ENCODE data around the gene RC3H1. TPM values are rescaled to one million over a fixed set of nuclear protein-coding genes. Genes with fewer than 3 reads are reported as not detected.

The RC3H1 gene
- total and polyA plus RNA-seq, 2 of the 8 experiments (the other 6 are each of a cell fraction or from before 2014, with no cell fraction given) = 7.4 to 32.2 TPM

DNA sequence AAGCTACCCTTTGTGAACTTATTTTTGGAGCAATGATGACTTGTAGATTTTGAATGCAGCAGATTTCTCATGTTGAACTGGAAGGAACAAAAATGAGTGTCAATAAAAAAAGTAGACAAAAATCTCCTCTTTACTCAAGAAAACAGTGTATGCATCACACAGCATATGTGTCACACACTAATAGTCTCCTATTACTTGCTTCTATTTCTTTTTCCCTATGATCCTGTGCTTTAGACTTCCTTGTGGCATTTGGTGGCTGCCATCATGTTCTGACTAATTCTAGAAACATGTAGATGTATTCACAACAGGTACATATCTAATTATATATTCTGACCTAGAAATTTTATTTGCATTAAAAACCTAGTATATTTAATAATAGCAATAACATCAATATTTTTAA lies 14.3 kb downstream of the RC3H1 start:
- Histone ChIP-seq H3K14ac (ENCODE audit: insufficient read length) (no peak overlapping the region), H3K27ac (ENCODE audit: low read depth, low read length) (no peak overlapping the region), H2BK20ac (ENCODE audit: low read length) (no peak overlapping the region), H3K36me3 (ENCODE audit: control insufficient read depth in 2 of 4, insufficient read depth in 4 of 4, low read length in 3 of 4) (no peaks in the 10 kb centered on the region; a peak in 1 of 8 replicates), H4K8ac (ENCODE audit: extremely low read depth, insufficient read depth, low read length) (no peak overlapping the region), H2BK15ac (ENCODE audit: low read length) (no peak overlapping the region), H3K79me2 (ENCODE audit: control insufficient read depth in 1 of 2, insufficient read depth in 2 of 2, low read length in 2 of 2) (peaks cover 3 to 81% of the 10 kb centered on the region in 2 experiments; a peak in 3 of 4 replicates), H3K9ac (replicated peaks in 1 of 4; ENCODE audit: extremely low read depth in 1 of 4, low read depth in 3 of 4, low read length in 3 of 4) (no peak overlapping the region), H3K23me2 (ENCODE audit: low read depth, low read length) (peaks cover 2% of the 10 kb centered on the region; the same call in 1 of the 2 replicates), H2BK5ac (ENCODE audit: low read depth, low read length) (no peak overlapping the region), H3K4me3 (ENCODE audit: extremely low read depth in 1 of 4, insufficient read depth in 2 of 4, low read depth in 3 of 4, low read length in 4 of 4) (no peak overlapping the region), H3K27me3 (replicated peaks in 1 of 4; ENCODE audit: control insufficient read depth in 3 of 4, extremely low read depth in 1 of 4, insufficient read depth in 3 of 4, low read length in 3 of 4) (no peaks in the 10 kb centered on the region), H2AK5ac (ENCODE audit: low read depth, low read length) (no peak overlapping the region), H4K5ac (ENCODE audit: insufficient read length, low read depth, low read length) (no peak overlapping the region), H2AFZ (ENCODE audit: low read length) (no peak overlapping the region), H3K4me2 (ENCODE audit: insufficient read depth in 1 of 2, low read depth in 2 of 2, low read length in 2 of 2) (no peak overlapping the region), H4K91ac (replicated peaks; ENCODE audit: insufficient read length, low read length) (no peak overlapping the region), H4K20me1 (replicated peaks in 1 of 2; ENCODE audit: control insufficient read depth in 1 of 2, insufficient read depth in 2 of 2, low read length in 2 of 2) (peaks cover 3 to 5% of the 10 kb centered on the region in 2 experiments), H2BK12ac (ENCODE audit: low read depth, low read length) (no peak overlapping the region), H3K9me3 (ENCODE audit: insufficient read depth in 2 of 2, low read depth in 1 of 2, low read length in 1 of 2) (no peaks in the 10 kb centered on the region), H3K56ac (replicated peaks; ENCODE audit: insufficient read length, low read depth, low read length) (no peak overlapping the region), H3K4ac (replicated peaks; ENCODE audit: insufficient read length, low read depth, low read length) (no peak overlapping the region), H2BK120ac (replicated peaks; ENCODE audit: low read depth, low read length) (no peak overlapping the region), H3K4me1 (replicated peaks in 1 of 4; ENCODE audit: control insufficient read depth in 3 of 4, insufficient read depth in 4 of 4, low read length in 3 of 4) (no peaks in the 10 kb centered on the region), H3K23ac (ENCODE audit: insufficient read length) (no peak overlapping the region), H3K79me1 (ENCODE audit: low read depth, low read length) (no peaks in the 10 kb centered on the region), H3K18ac (ENCODE audit: extremely low read depth, low read length) (no peak overlapping the region)
- ChIA-PET POLR2A (ENCODE audit: partially characterized antibody) (interaction anchor here (0.7 to 0.8 kb wide), 2 partner anchors 14 to 140 kb away, joined by 3 read pairs; partner anchors contain the start of genes GAS5 and RC3H1), CTCF (ENCODE audit: partially characterized antibody) (interaction anchor here (1.0 kb wide), 1 partner anchor 19 kb away, joined by 3 read pairs; no protein-coding TSS in a partner anchor)
- FAIRE-seq (no peak), DNase-seq (ENCODE audit: low read depth in 1 of 2, low spot score in 2 of 2) (no peak)
- TF ChIP-seq CEBPB (IDR thresholded peaks at IDR 0.05; ENCODE audit: low read depth, low read length) (no peak), GABPA (IDR thresholded peaks at IDR 0.05; ENCODE audit: borderline replicate concordance, insufficient read depth, low read length) (no peak), SAP30 (IDR thresholded peaks at IDR 0.05; ENCODE audit: insufficient read depth, insufficient replicate concordance, low read length) (no peak)

Data from H1 (cell line).